A673 (cell line): ENCODE data around the gene VDR.

ENCODE experiments used
- CTCF ChIP-seq: fragments of 300-800, 200-600 bp; sonication (generic); conservative IDR thresholded peaks from 2 replicates; pipeline ENCODE4 v1.5.1; 2017; ENCODE audit warnings: low read depth, mild to moderate bottlenecking, antibody characterized with exemption, low read length, moderate library complexity, mixed read lengths
- EZH2 ChIP-seq: fragments of 200-600 bp; sonication (generic); IDR thresholded peaks from 2 replicates; pipeline ENCODE4 v1.6.1; 2017; ENCODE audit warnings: borderline replicate concordance, low read depth, mild to moderate bottlenecking, mixed read lengths, antibody characterized with exemption, low read length; ENCODE audit not compliant: poor library complexity, severe bottlenecking

GRCh38 chr12:47851303-47851952, 53.4 kb downstream of the VDR start:
- TF ChIP-seq CTCF (no peak), EZH2 (no peak)
